Measurements from ENCODE around the gene FFAR2.

DNA sequence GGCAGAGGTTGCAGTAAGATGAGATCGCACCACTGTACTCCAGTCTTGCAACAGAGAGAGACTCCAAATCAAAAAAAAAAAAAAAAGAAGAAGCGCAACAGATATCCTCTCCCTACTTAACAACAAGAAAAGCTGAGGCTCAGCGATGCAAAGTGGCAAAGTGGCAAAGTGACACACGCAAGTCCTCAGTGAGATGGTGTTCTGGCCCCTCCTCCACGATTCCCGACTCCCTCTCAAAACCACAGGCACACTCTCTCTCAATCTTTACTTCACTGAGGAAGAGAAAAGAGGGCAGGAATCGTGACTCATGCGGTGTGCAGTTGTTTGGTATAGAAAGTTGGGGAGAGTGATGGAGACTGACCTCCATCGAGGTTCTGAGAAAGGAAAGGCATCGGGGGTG lies 12.6 kb downstream of the FFAR2 start:
- TF ChIP-seq, protein P1, sequence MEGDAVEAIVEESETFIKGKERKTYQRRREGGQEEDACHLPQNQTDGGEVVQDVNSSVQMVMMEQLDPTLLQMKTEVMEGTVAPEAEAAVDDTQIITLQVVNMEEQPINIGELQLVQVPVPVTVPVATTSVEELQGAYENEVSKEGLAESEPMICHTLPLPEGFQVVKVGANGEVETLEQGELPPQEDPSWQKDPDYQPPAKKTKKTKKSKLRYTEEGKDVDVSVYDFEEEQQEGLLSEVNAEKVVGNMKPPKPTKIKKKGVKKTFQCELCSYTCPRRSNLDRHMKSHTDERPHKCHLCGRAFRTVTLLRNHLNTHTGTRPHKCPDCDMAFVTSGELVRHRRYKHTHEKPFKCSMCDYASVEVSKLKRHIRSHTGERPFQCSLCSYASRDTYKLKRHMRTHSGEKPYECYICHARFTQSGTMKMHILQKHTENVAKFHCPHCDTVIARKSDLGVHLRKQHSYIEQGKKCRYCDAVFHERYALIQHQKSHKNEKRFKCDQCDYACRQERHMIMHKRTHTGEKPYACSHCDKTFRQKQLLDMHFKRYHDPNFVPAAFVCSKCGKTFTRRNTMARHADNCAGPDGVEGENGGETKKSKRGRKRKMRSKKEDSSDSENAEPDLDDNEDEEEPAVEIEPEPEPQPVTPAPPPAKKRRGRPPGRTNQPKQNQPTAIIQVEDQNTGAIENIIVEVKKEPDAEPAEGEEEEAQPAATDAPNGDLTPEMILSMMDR (conservative IDR thresholded peaks at IDR 0.05 in 1 of 2, IDR thresholded peaks at IDR 0.05 in 1 of 2; ENCODE audit: extremely low read depth in 1 of 2, insufficient read depth in 1 of 2, low read depth in 1 of 2, low read length in 2 of 2): no peak
- TF ChIP-seq EZH2 (IDR thresholded peaks at IDR 0.05; ENCODE audit: borderline replicate concordance, low read length): no peak

Data from mammary epithelial cell (primary cell).